ENCODE data around the gene SPOCK1.

DNA sequence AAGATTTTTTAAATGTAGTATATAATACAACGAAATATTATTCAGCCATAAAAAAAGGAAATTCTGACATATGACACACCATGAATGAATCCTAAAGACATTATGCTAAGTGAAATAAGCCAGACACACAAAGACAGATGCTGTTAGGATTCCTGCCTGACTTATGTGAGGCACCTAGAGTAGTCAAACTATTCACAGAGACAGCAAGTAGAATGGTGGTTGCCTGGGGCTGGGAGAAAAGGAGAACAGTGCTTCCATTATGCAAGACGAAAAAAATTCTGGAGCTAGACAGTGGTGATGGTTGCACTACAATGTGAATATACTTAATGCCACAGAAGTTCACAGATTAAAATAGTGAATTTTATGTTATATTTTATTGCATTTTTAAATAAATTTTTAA is 66.8 kb downstream of the SPOCK1 start:
- TF ChIP-seq, protein P1, sequence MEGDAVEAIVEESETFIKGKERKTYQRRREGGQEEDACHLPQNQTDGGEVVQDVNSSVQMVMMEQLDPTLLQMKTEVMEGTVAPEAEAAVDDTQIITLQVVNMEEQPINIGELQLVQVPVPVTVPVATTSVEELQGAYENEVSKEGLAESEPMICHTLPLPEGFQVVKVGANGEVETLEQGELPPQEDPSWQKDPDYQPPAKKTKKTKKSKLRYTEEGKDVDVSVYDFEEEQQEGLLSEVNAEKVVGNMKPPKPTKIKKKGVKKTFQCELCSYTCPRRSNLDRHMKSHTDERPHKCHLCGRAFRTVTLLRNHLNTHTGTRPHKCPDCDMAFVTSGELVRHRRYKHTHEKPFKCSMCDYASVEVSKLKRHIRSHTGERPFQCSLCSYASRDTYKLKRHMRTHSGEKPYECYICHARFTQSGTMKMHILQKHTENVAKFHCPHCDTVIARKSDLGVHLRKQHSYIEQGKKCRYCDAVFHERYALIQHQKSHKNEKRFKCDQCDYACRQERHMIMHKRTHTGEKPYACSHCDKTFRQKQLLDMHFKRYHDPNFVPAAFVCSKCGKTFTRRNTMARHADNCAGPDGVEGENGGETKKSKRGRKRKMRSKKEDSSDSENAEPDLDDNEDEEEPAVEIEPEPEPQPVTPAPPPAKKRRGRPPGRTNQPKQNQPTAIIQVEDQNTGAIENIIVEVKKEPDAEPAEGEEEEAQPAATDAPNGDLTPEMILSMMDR (IDR thresholded peaks at IDR 0.05): no peak
- TF ChIP-seq POLR2A (IDR thresholded peaks at IDR 0.05): no peak

All from Peyer's patch (tissue), 4 donors.